ENCODE results near the gene ME3.

GRCh38 chr11:86617502-86617901, 54.9 kb downstream of the ME3 start:
- no peak for TF ChIP-seq EZH2 (IDR thresholded peaks at IDR 0.05; ENCODE audit: insufficient read depth, poor library complexity, severe bottlenecking)
- TF ChIP-seq EZH2phosphoT487 (IDR thresholded peaks at IDR 0.05; ENCODE audit: insufficient read depth, low read depth) = no peak

All from GM23248 (cell line).